ENCODE results near the gene MYL3. TPM values are rescaled to one million over a fixed set of nuclear protein-coding genes. Genes with fewer than 3 reads are reported as not detected.

MYL3 gene
- total RNA-seq, 1 experiment from 2014 or later: not detected

- H3K79me2 ChIP-seq (ENCODE audit: low read length): no peaks in the 10 kb centered on the region
- H3K9ac ChIP-seq (ENCODE audit: low read length): no peak overlapping the region
- no peaks in the 10 kb centered on the region for H3K9me3 ChIP-seq (ENCODE audit: low read length)
- TF ChIP-seq CTCF (conservative IDR thresholded peaks at IDR 0.05; ENCODE audit: low read depth, low read length) (no peak), EZH2 (IDR thresholded peaks at IDR 0.05; ENCODE audit: low read length, unreplicated experiment) (no peak), EZH2phosphoT487 (IDR thresholded peaks at IDR 0.05; ENCODE audit: borderline replicate concordance, low read length) (no peak)
- no peak for ATAC-seq
- H4K20me1 ChIP-seq (ENCODE audit: low read length): no peaks in the 10 kb centered on the region
- no peaks in the 10 kb centered on the region for H3K36me3 ChIP-seq (ENCODE audit: low read depth, low read length)
- H3F3A ChIP-seq (ENCODE audit: low read length, unreplicated experiment): no peaks in the 10 kb centered on the region
- H2AFZ ChIP-seq (ENCODE audit: low read length): no peak overlapping the region
- H3K27me3 ChIP-seq (ENCODE audit: low read length): peaks cover 7% of the 10 kb centered on the region
- POLR2A ChIA-PET (ENCODE audit: unreplicated experiment): no interaction called here
- no peak overlapping the region for H3K27ac ChIP-seq (ENCODE audit: low read length)
- no peak overlapping the region for H3K4me2 ChIP-seq (ENCODE audit: low read length)
- CTCF ChIA-PET: no interaction called here
- no peak overlapping the region for H3K4me3 ChIP-seq (ENCODE audit: low read length)
- H3K9me2 ChIP-seq (replicated peaks; ENCODE audit: low read length): no peaks in the 10 kb centered on the region
- H3K4me1 ChIP-seq (ENCODE audit: insufficient read depth, low read length): no peaks in the 10 kb centered on the region
- no peak for DNase-seq
- BruUV-seq (replicated peaks): no TSS peak
- intact Hi-C loops (cut with micrococcal nuclease): no loop called here
These were observed 13.4 kb upstream of the MYL3 start for GRCh38 chr3:46876313-46877300.

GRCh38 chr3:46875560-46875959 is 12.3 kb upstream of the MYL3 start:
- no peak for DNase-seq
- Histone ChIP-seq H3K36me3 (ENCODE audit: low read depth, low read length) (no peaks in the 10 kb centered on the region), H3F3A (ENCODE audit: low read length, unreplicated experiment) (no peaks in the 10 kb centered on the region), H3K4me3 (ENCODE audit: low read length) (no peak overlapping the region), H4K20me1 (ENCODE audit: low read length) (no peaks in the 10 kb centered on the region), H3K9me3 (ENCODE audit: low read length) (no peaks in the 10 kb centered on the region), H3K79me2 (ENCODE audit: low read length) (no peaks in the 10 kb centered on the region), H3K27ac (ENCODE audit: low read length) (no peak overlapping the region), H3K27me3 (ENCODE audit: low read length) (no peaks in the 10 kb centered on the region), H3K9me2 (replicated peaks; ENCODE audit: low read length) (no peaks in the 10 kb centered on the region), H2AFZ (ENCODE audit: low read length) (no peak overlapping the region), H3K4me2 (ENCODE audit: low read length) (no peak overlapping the region), H3K4me1 (ENCODE audit: insufficient read depth, low read length) (no peaks in the 10 kb centered on the region), H3K9ac (ENCODE audit: low read length) (no peak overlapping the region)
- intact Hi-C loops (cut with micrococcal nuclease): no loop called here
- ChIA-PET CTCF (no interaction called here), POLR2A (ENCODE audit: unreplicated experiment) (no interaction called here)
- TF ChIP-seq EZH2 (IDR thresholded peaks at IDR 0.05; ENCODE audit: low read length, unreplicated experiment) (no peak), CTCF (conservative IDR thresholded peaks at IDR 0.05; ENCODE audit: low read depth, low read length) (no peak), EZH2phosphoT487 (IDR thresholded peaks at IDR 0.05; ENCODE audit: borderline replicate concordance, low read length) (no peak)
- BruUV-seq (replicated peaks): no TSS peak
- ATAC-seq: no peak

GRCh38 chr3:46874430-46874829 is 11.2 kb upstream of the MYL3 start:
- Histone ChIP-seq H3K79me2 (ENCODE audit: low read length) (no peaks in the 10 kb centered on the region), H3K4me3 (ENCODE audit: low read length) (no peak overlapping the region), H3K27me3 (ENCODE audit: low read length) (no peaks in the 10 kb centered on the region), H3K9ac (ENCODE audit: low read length) (no peak overlapping the region), H4K20me1 (ENCODE audit: low read length) (no peaks in the 10 kb centered on the region), H3F3A (ENCODE audit: low read length, unreplicated experiment) (no peaks in the 10 kb centered on the region), H3K27ac (ENCODE audit: low read length) (no peak overlapping the region), H2AFZ (ENCODE audit: low read length) (no peak overlapping the region), H3K9me3 (ENCODE audit: low read length) (no peaks in the 10 kb centered on the region), H3K4me2 (ENCODE audit: low read length) (no peak overlapping the region), H3K4me1 (ENCODE audit: insufficient read depth, low read length) (no peaks in the 10 kb centered on the region), H3K9me2 (replicated peaks; ENCODE audit: low read length) (no peaks in the 10 kb centered on the region), H3K36me3 (ENCODE audit: low read depth, low read length) (no peaks in the 10 kb centered on the region)
- no peak for ATAC-seq
- no TSS peak for BruUV-seq (replicated peaks)
- intact Hi-C loops (cut with micrococcal nuclease): no loop called here
- POLR2A ChIA-PET (ENCODE audit: unreplicated experiment): no interaction called here
- TF ChIP-seq EZH2phosphoT487 (IDR thresholded peaks at IDR 0.05; ENCODE audit: borderline replicate concordance, low read length) (no peak), CTCF (conservative IDR thresholded peaks at IDR 0.05; ENCODE audit: low read depth, low read length) (no peak), EZH2 (IDR thresholded peaks at IDR 0.05; ENCODE audit: low read length, unreplicated experiment) (no peak)
- no peak for DNase-seq
- CTCF ChIA-PET: no interaction called here
